Fibroblast of lung (primary cell): ENCODE results near the gene CNTROB. TPM values are rescaled to one million over a fixed set of nuclear protein-coding genes. Genes with fewer than 3 reads are reported as not detected.
"Not testable (repeated sequence)": the region's sequence is repeated elsewhere in the genome, so short reads cannot be mapped to it uniquely, and the experiment has no call there.

Experiments used
- DNase-seq, 2 donors: peaks; one replicate each; pipeline versions ENCODE4 v3.0.0 to v3.0.0-alpha.2; 2010; ENCODE audit warnings: low read depth in 2 of 2
- H2AFZ ChIP-seq: 2 replicates; pipeline ENCODE4 v1.5.1; 2012; ENCODE audit warnings: low read length, control low read depth, inconsistent platforms
- H3K27ac ChIP-seq: 2 replicates; pipeline ENCODE4 v1.5.1; 2011; ENCODE audit warnings: low read length, control low read depth; ENCODE audit not compliant: insufficient read depth
- H3K27me3 ChIP-seq: 2 replicates; pipeline ENCODE4 v1.5.1; 2011; ENCODE audit warnings: mild to moderate bottlenecking, low read length; ENCODE audit not compliant: control insufficient read depth, insufficient read depth
- H3K36me3 ChIP-seq: 2 replicates; pipeline ENCODE4 v1.5.1; 2011; ENCODE audit warnings: low read length; ENCODE audit not compliant: control insufficient read depth, insufficient read depth
- H3K4me1 ChIP-seq: 2 replicates; pipeline ENCODE4 v1.5.1; 2011; ENCODE audit warnings: low read length; ENCODE audit not compliant: control insufficient read depth, insufficient read depth; ENCODE audit errors: extremely low read depth
- H3K4me2 ChIP-seq: 2 replicates; pipeline ENCODE4 v1.5.1; 2011; ENCODE audit warnings: low read length, control low read depth; ENCODE audit not compliant: insufficient read depth; ENCODE audit errors: extremely low read depth
- H3K4me3 ChIP-seq, 4 experiments: fragments of 200-600 bp in 1 of 4; sonication (generic) in 1 of 4; replicated peaks in 1 of 4; 2 replicates each; pipeline ENCODE4 v1.5.1; 2011 to 2016; ENCODE audit warnings: low read length in 4 of 4, low read depth in 3 of 4, mild to moderate bottlenecking in 3 of 4, control low read depth in 2 of 4, inconsistent platforms in 1 of 4, mixed read lengths in 1 of 4; ENCODE audit not compliant: insufficient read depth in 1 of 4; ENCODE audit errors: control extremely low read depth in 1 of 4
- H3K79me2 ChIP-seq: 2 replicates; pipeline ENCODE4 v1.5.1; 2012; ENCODE audit warnings: mild to moderate bottlenecking, low read length, inconsistent platforms; ENCODE audit not compliant: control insufficient read depth, insufficient read depth
- H3K9ac ChIP-seq: 2 replicates; pipeline ENCODE4 v1.5.1; 2011; ENCODE audit warnings: mild to moderate bottlenecking, low read length, control low read depth; ENCODE audit not compliant: insufficient read depth
- H3K9me3 ChIP-seq: 2 replicates; pipeline ENCODE4 v1.5.1; 2012; ENCODE audit warnings: low read depth, low read length; ENCODE audit not compliant: control insufficient read depth, insufficient read depth
- H4K20me1 ChIP-seq: 2 replicates; pipeline ENCODE4 v1.5.1; 2011; ENCODE audit warnings: low read length; ENCODE audit not compliant: control insufficient read depth, insufficient read depth; ENCODE audit errors: extremely low read depth
- CTCF ChIP-seq, 2 donors: IDR thresholded peaks in 1 of 2; conservative IDR thresholded peaks in 1 of 2; 1 replicate in 1 of 2; 2 replicates in 1 of 2; pipeline ENCODE4 v1.5.1; 2011 to 2012; ENCODE audit warnings: low read length in 2 of 2, control low read depth in 1 of 2, inconsistent platforms in 1 of 2, low read depth in 1 of 2, mild to moderate bottlenecking in 1 of 2
- EZH2 ChIP-seq: IDR thresholded peaks from 2 replicates; pipeline ENCODE4 v1.5.1; 2012; ENCODE audit warnings: low read length, control low read depth, mild to moderate bottlenecking; ENCODE audit errors: missing control alignments
- polyA plus RNA-seq, 2 donors: library from polyadenylated mRNA; depleted of rRNA in 1 of 2; stranded (reverse) in 1 of 2; unstranded in 1 of 2; fragments of >200 nt; gene quantifications; 2 replicates each; pipeline ENCODE4 v1.2.1, GENCODE V29; 2011 to 2012; ENCODE audit warnings: missing spikeins in 1 of 2
- total RNA-seq: library from RNA; depleted of rRNA; stranded (reverse); fragments of >200 nt; gene quantifications from 2 replicates; pipeline ENCODE4 v1.2.1, GENCODE V29; 2014

Gene CNTROB
- total and polyA plus RNA-seq, 2 donors (not counting 1 experiment from before 2014, with no cell fraction given): 12.6 to 17.2 TPM

GRCh38 chr17:7947651-7948050 lies 15.6 kb downstream of the CNTROB start:
- TF ChIP-seq EZH2 (no peak), CTCF (conservative IDR thresholded peaks at IDR 0.05 in 1 of 2, IDR thresholded peaks at IDR 0.05 in 1 of 2; ENCODE audit: low read depth in 1 of 2, low read length in 2 of 2) (no peak)
- Histone ChIP-seq H4K20me1 (no peaks in the 10 kb centered on the region), H3K4me3 (no peak overlapping the region), H3K79me2 (no peaks in the 10 kb centered on the region), H2AFZ (no peak overlapping the region), H3K27ac (no peak overlapping the region), H3K27me3 (no peaks in the 10 kb centered on the region), H3K4me2 (no peak overlapping the region), H3K4me1 (no peaks in the 10 kb centered on the region), H3K9me3 (no peaks in the 10 kb centered on the region), H3K36me3 (peaks cover 29% of the 10 kb centered on the region), H3K9ac (no peak overlapping the region)
- DNase-seq: no peak

- Histone ChIP-seq H3K9ac (no peak overlapping the region), H3K4me3 (no peak overlapping the region), H3K79me2 (no peaks in the 10 kb centered on the region), H4K20me1 (no peaks in the 10 kb centered on the region), H3K36me3 (peaks cover 16% of the 10 kb centered on the region), H2AFZ (no peak overlapping the region), H3K9me3 (no peaks in the 10 kb centered on the region), H3K4me1 (no peaks in the 10 kb centered on the region), H3K4me2 (no peak overlapping the region), H3K27me3 (no peaks in the 10 kb centered on the region), H3K27ac (no peak overlapping the region)
- DNase-seq: no peak
- TF ChIP-seq EZH2: no peak
- TF ChIP-seq CTCF (conservative IDR thresholded peaks at IDR 0.05 in 1 of 2, IDR thresholded peaks at IDR 0.05 in 1 of 2; ENCODE audit: low read depth in 1 of 2, low read length in 2 of 2): no peak
Measured at GRCh38 chr17:7950578-7950977, 18.6 kb downstream of the CNTROB start.

GRCh38 chr17:7951143-7951792 lies 19.3 kb downstream of the CNTROB start:
- Histone ChIP-seq H3K4me1 (no peaks in the 10 kb centered on the region), H3K9ac (no peak overlapping the region), H3K79me2 (no peaks in the 10 kb centered on the region), H3K27ac (no peak overlapping the region), H3K4me3 (no peak overlapping the region), H2AFZ (no peak overlapping the region), H3K9me3 (no peaks in the 10 kb centered on the region), H3K27me3 (no peaks in the 10 kb centered on the region), H3K36me3 (peaks cover 9% of the 10 kb centered on the region), H4K20me1 (no peaks in the 10 kb centered on the region), H3K4me2 (no peak overlapping the region)
- DNase-seq: no peak
- TF ChIP-seq CTCF (conservative IDR thresholded peaks at IDR 0.05 in 1 of 2, IDR thresholded peaks at IDR 0.05 in 1 of 2; ENCODE audit: low read depth in 1 of 2, low read length in 2 of 2) (no peak), EZH2 (no peak)

- not testable (repeated sequence) for H3K9ac ChIP-seq, H3K4me2 ChIP-seq, H3K4me1 ChIP-seq, H2AFZ ChIP-seq, H4K20me1 ChIP-seq, H3K4me3 ChIP-seq, H3K79me2 ChIP-seq, H3K9me3 ChIP-seq, DNase-seq, H3K27me3 ChIP-seq, H3K27ac ChIP-seq, H3K36me3 ChIP-seq
Measured at GRCh38 chr17:7953266-7953665, 21.3 kb downstream of the CNTROB start.
